Right lobe of liver (tissue), 4 donors: ENCODE data around the gene DNAH1.

Experiments used
- CTCF ChIP-seq, 4 donors: fragments of 200-600 bp in 3 of 4; fragments of 450-650 bp in 1 of 4; IDR thresholded peaks; one replicate each; pipeline versions ENCODE4 v1.5.1 to v1.8.0; 2016 to 2022; ENCODE audit warnings: antibody characterized with exemption in 4 of 4, mild to moderate bottlenecking in 2 of 4
- POLR2A ChIP-seq: fragments of 450-650 bp; IDR thresholded peaks from one replicate; pipeline ENCODE4 v1.6.1; 2017; ENCODE audit warnings: antibody characterized with exemption, mild to moderate bottlenecking
- donor health status: DM: no; HTN: no; CAD: no.
- donor health status: DM: no; HTN: no; CAD: no.
- donor health status: DM: no; HTN: yes; CAD: no.

GRCh38 chr3:52349131-52349530, 33.0 kb downstream of the DNAH1 start:
- TF ChIP-seq CTCF (IDR thresholded peaks at IDR 0.05) (no peak), POLR2A (no peak)
